NT2/D1 (cell line): Measurements from ENCODE around the gene CSNK1G3.
"Not testable (repeated sequence)": the region's sequence is repeated elsewhere in the genome, so short reads cannot be mapped to it uniquely, and the experiment has no call there.

Experiments used
- SUZ12 ChIP-seq: IDR thresholded peaks from 2 replicates; pipeline ENCODE4 v1.6.1; 2011; ENCODE audit not compliant: insufficient read length, insufficient read depth; ENCODE audit errors: extremely low read depth
- YY1 ChIP-seq: IDR thresholded peaks from 2 replicates; pipeline ENCODE4 v1.6.1; 2011; ENCODE audit not compliant: insufficient read length, insufficient read depth
- ZNF274 ChIP-seq: IDR thresholded peaks from 2 replicates; pipeline ENCODE4 v1.6.1; 2011; ENCODE audit warnings: mild to moderate bottlenecking, low read depth, low read length

DNA sequence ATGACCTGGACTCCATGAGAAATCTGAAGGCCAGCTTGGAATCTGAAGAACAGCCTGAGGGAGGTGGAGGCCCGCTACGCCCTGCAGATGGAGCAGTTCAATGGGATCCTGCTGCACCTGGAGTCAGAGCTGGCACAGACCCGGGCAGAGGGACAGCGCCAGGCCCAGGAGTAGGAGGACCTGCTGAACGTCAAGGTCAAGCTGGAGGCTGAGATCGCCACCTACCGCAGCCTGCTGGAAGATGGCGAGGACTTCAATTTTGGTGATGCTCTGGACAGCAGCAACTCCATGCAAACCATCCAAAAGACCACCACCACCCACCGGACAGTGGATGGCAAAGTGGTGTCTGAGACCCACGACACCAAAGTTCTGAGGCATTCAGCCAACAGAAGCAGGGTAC, 125.1 kb downstream of the CSNK1G3 start:
- not testable (repeated sequence) for TF ChIP-seq SUZ12, ZNF274, YY1
